IMR-90 (cell line): ENCODE measurements around the gene HMBS. TPM values are rescaled to one million over a fixed set of nuclear protein-coding genes. Genes with fewer than 3 reads are reported as not detected.

Experiments
- ATAC-seq: fragments of 200-7000 bp; cut with Tn5 transposase; 2 replicates; pipeline ENCODE4 v1.9.1; 2020; ENCODE audit warnings: low read depth, mild to moderate bottlenecking, moderate library complexity
- BruUV-seq: library from RNA; stranded (reverse); fragments of 400-500 nt; replicated peaks from 2 replicates; lab custom pipeline; 2021; lab: Mats Ljungman, UMichigan
- CTCF ChIA-PET: fragments of 300-600 bp; formaldehyde crosslinking; extraction: SDS; loops from one replicate; lab custom pipeline; 2021; ENCODE audit warnings: antibody characterized with exemption; lab: Yijun Ruan, JAX
- POLR2A ChIA-PET: fragments of 300-600 bp; sonication (Branson Sonifier 250); formaldehyde crosslinking; loops from one replicate; lab custom pipeline; 2022; ENCODE audit warnings: antibody characterized with exemption; ENCODE audit not compliant: unreplicated experiment; lab: Charles Lee
- DNase-seq: peaks from one replicate; pipeline ENCODE4 v3.0.0; 2013
- H2AFZ ChIP-seq: replicated peaks from 2 replicates; pipeline ENCODE3; 2013; ENCODE audit warnings: low read length, mild to moderate bottlenecking; ENCODE audit not compliant: poor library complexity
- H2AK5ac ChIP-seq: 2 replicates; pipeline ENCODE4 v1.6.1; 2013; ENCODE audit warnings: low read depth, low read length, inconsistent platforms
- H2AK9ac ChIP-seq: replicated peaks from 2 replicates; pipeline ENCODE3; 2013; ENCODE audit warnings: mild to moderate bottlenecking, low read depth, low read length, moderate library complexity; ENCODE audit not compliant: poor library complexity
- H2BK120ac ChIP-seq: 2 replicates; pipeline ENCODE4 v1.6.1; 2013; ENCODE audit warnings: low read depth, low read length, inconsistent platforms
- H2BK15ac ChIP-seq: 3 replicates; pipeline ENCODE4 v1.6.1; 2013; ENCODE audit warnings: low read depth, low read length, inconsistent platforms
- H2BK20ac ChIP-seq: 2 replicates; pipeline ENCODE4 v1.6.1; 2013; ENCODE audit warnings: low read depth, mild to moderate bottlenecking, inconsistent platforms, low read length, moderate library complexity
- H2BK5ac ChIP-seq: 2 replicates; pipeline ENCODE4 v1.6.1; 2013; ENCODE audit warnings: mild to moderate bottlenecking, low read depth, low read length, inconsistent platforms; ENCODE audit not compliant: poor library complexity, severe bottlenecking
- H3K14ac ChIP-seq: replicated peaks from 2 replicates; pipeline ENCODE4 v1.6.1; 2013; ENCODE audit warnings: low read depth, low read length, inconsistent platforms
- H3K18ac ChIP-seq: 2 replicates; pipeline ENCODE4 v1.6.1; 2013; ENCODE audit warnings: low read depth, low read length, control low read depth
- H3K23ac ChIP-seq: 2 replicates; pipeline ENCODE4 v1.6.1; 2013; ENCODE audit warnings: low read depth, low read length, inconsistent platforms
- H3K27ac ChIP-seq: 2 replicates; pipeline ENCODE4 v1.5.1; 2013; ENCODE audit warnings: mild to moderate bottlenecking, control low read depth, low read length; ENCODE audit not compliant: insufficient read depth
- H3K27me3 ChIP-seq: 2 replicates; pipeline ENCODE4 v1.6.1; 2013; ENCODE audit warnings: low read length; ENCODE audit not compliant: control insufficient read depth, insufficient read depth
- H3K36me3 ChIP-seq: 2 replicates; pipeline ENCODE4 v1.6.1; 2013; ENCODE audit warnings: low read length, mixed read lengths; ENCODE audit not compliant: control insufficient read depth, insufficient read depth
- H3K4ac ChIP-seq: 2 replicates; pipeline ENCODE4 v1.6.1; 2013; ENCODE audit warnings: low read depth, low read length, inconsistent platforms
- H3K4me1 ChIP-seq: 2 replicates; pipeline ENCODE4 v1.6.1; 2013; ENCODE audit warnings: low read length, mixed read lengths; ENCODE audit not compliant: control insufficient read depth, insufficient read depth
- H3K4me2 ChIP-seq: 2 replicates; pipeline ENCODE4 v1.6.1; 2013; ENCODE audit warnings: low read depth, mild to moderate bottlenecking, control low read depth, low read length, moderate library complexity
- H3K4me3 ChIP-seq: 2 replicates; pipeline ENCODE4 v1.5.1; 2013; ENCODE audit warnings: low read depth, mild to moderate bottlenecking, control low read depth, low read length, moderate library complexity; ENCODE audit not compliant: insufficient read depth
- H3K56ac ChIP-seq: 2 replicates; pipeline ENCODE4 v1.6.1; 2013; ENCODE audit warnings: low read length, inconsistent platforms; ENCODE audit not compliant: insufficient read depth; ENCODE audit errors: extremely low read depth
- H3K79me1 ChIP-seq, 2 experiments: 2 replicates each; pipeline ENCODE4 v1.6.1; 2013; ENCODE audit warnings: low read length in 2 of 2, inconsistent platforms in 1 of 2, low read depth in 1 of 2
- H3K9ac ChIP-seq: 2 replicates; pipeline ENCODE4 v1.6.1; 2013; ENCODE audit warnings: low read depth, low read length, control low read depth
- H3K9me1 ChIP-seq: 2 replicates; pipeline ENCODE4 v1.6.1; 2013; ENCODE audit warnings: low read length, inconsistent platforms; ENCODE audit not compliant: insufficient read depth
- H3K9me3 ChIP-seq: 2 replicates; pipeline ENCODE4 v1.6.1; 2013; ENCODE audit warnings: low read length; ENCODE audit not compliant: control insufficient read depth, insufficient read depth
- H4K20me1 ChIP-seq: 2 replicates; pipeline ENCODE4 v1.6.1; 2013; ENCODE audit warnings: low read length, inconsistent platforms; ENCODE audit not compliant: insufficient read depth
- H4K5ac ChIP-seq: 2 replicates; pipeline ENCODE4 v1.6.1; 2013; ENCODE audit warnings: mild to moderate bottlenecking, low read depth, low read length, control low read depth
- H4K8ac ChIP-seq, 2 experiments: 2 replicates each; pipeline ENCODE4 v1.6.1; 2013; ENCODE audit warnings: low read depth in 2 of 2, low read length in 2 of 2, control low read depth in 1 of 2, inconsistent platforms in 1 of 2
- H4K91ac ChIP-seq: 2 replicates; pipeline ENCODE4 v1.6.1; 2013; ENCODE audit warnings: low read depth, low read length, inconsistent platforms; ENCODE audit not compliant: insufficient read depth
- BHLHE40 ChIP-seq: fragments of 150-350 bp; IDR thresholded peaks from 2 replicates; pipeline ENCODE4 v1.6.1; 2016; ENCODE audit warnings: mild to moderate bottlenecking, low read depth, low read length
- CTCF ChIP-seq: conservative IDR thresholded peaks from 2 replicates; pipeline ENCODE4 v1.5.1; 2012; ENCODE audit warnings: mild to moderate bottlenecking, low read depth, low read length, improper control_type of control experiment
- MAZ ChIP-seq: IDR thresholded peaks from 2 replicates; pipeline ENCODE4 v1.6.1; 2012; ENCODE audit warnings: low read depth, mild to moderate bottlenecking, low read length, improper control_type of control experiment, moderate library complexity, borderline replicate concordance
- NFE2L2 ChIP-seq: fragments of 150-350 bp; IDR thresholded peaks from 2 replicates; pipeline ENCODE4 v1.6.1; 2016; ENCODE audit warnings: low read depth, mild to moderate bottlenecking, low read length
- SMC3 ChIP-seq: fragments of 150-350 bp; IDR thresholded peaks from 2 replicates; pipeline ENCODE4 v1.6.1; 2016; ENCODE audit warnings: low read depth, mild to moderate bottlenecking, antibody characterized with exemption, low read length, moderate library complexity
- WGBS, 2 experiments: methylation state at CpG; one replicate each; pipeline versions ENCODE4 v1.1.5 to v1.1.7; 2013; ENCODE audit warnings: missing lambda C conversion rate in 2 of 2; ENCODE audit not compliant: insufficient read length in 1 of 2; ENCODE audit errors: extremely low coverage in 2 of 2; 5-methylcytosine and 5-hydroxymethylcytosine counted together
- dilution Hi-C: fragments of 300-500 bp; cut with HindIII; formaldehyde crosslinking; loops from one replicate; pipeline ENCODE4 v1.14.3; 2018; ENCODE audit warnings: low sequenced_read_pairs; ENCODE audit not compliant: unreplicated experiment
- in situ Hi-C: fragments of 300-500 bp; cut with MboI; formaldehyde crosslinking; loops from 3 replicates; pipeline ENCODE4 v1.14.3; 2019; ENCODE audit warnings: low sequenced_read_pairs, inconsistent platforms, mixed read lengths
- intact Hi-C: fragments of 100-400 bp; cut with micrococcal nuclease; formaldehyde crosslinking; loops from 2 replicates; pipeline ENCODE4 v1.10.0; 2022
- polyA plus RNA-seq, 3 experiments: library from polyadenylated mRNA; depleted of rRNA; stranded (reverse); fragments of >200 nt; gene quantifications; 2 replicates each; pipeline ENCODE4 v1.2.3, GENCODE V29; 2012; ENCODE audit warnings: low replicate concordance in 1 of 3
- total RNA-seq: library from RNA; depleted of rRNA; stranded (reverse); fragments of >200 nt; gene quantifications from 2 replicates; pipeline ENCODE4 v1.2.3, GENCODE V29; 2012

HMBS gene
- total and polyA plus RNA-seq, 2 of the 4 experiments (the other 2 are of a cell fraction), result 17.9 to 59.5 TPM

- H3K4me2 ChIP-seq, result no peak overlapping the region
- no peak overlapping the region for H2AFZ ChIP-seq
- no peak overlapping the region for H3K27ac ChIP-seq
- H3K23ac ChIP-seq, result peak overlapping the region; percentile 72
- no peak for TF ChIP-seq SMC3
- TF ChIP-seq BHLHE40, result no peak
- TF ChIP-seq CTCF, result no peak
- TF ChIP-seq NFE2L2, result no peak
- no peak for TF ChIP-seq MAZ
- H3K9me1 ChIP-seq, result peaks cover 12% of the 10 kb centered on the region; the same call in 1 of the 2 replicates
- H3K79me1 ChIP-seq, result peaks cover 30 to 42% of the 10 kb centered on the region in 2 experiments; a peak in 3 of 4 replicates
- H3K56ac ChIP-seq, result no peak overlapping the region
- H3K9ac ChIP-seq, result no peak overlapping the region
- no peaks in the 10 kb centered on the region for H3K9me3 ChIP-seq
- in situ Hi-C loops (no loop called here), dilution Hi-C loops (no loop called here), intact Hi-C loops (no loop called here)
- no peak overlapping the region for H2AK5ac ChIP-seq
- CTCF ChIA-PET, result no interaction called here
- no peak overlapping the region for H2BK15ac ChIP-seq
- H3K36me3 ChIP-seq, result peaks cover 9% of the 10 kb centered on the region
- H2BK20ac ChIP-seq, result no peak overlapping the region
- no peak overlapping the region for H4K8ac ChIP-seq
- H3K14ac ChIP-seq, result no peak overlapping the region
- H4K5ac ChIP-seq, result no peak overlapping the region
- H3K4ac ChIP-seq, result no peak overlapping the region
- no peak for DNase-seq
- H2AK9ac ChIP-seq, result peak overlapping the region; percentile 73
- no peak for ATAC-seq
- H3K27me3 ChIP-seq, result no peaks in the 10 kb centered on the region
- H4K91ac ChIP-seq, result no peak overlapping the region
- no peak overlapping the region for H2BK5ac ChIP-seq
- POLR2A ChIA-PET, result no interaction called here
- no TSS peak for BruUV-seq
- H3K4me3 ChIP-seq, result no peak overlapping the region
- no peak overlapping the region for H3K18ac ChIP-seq
- WGBS, 2 experiments, result 100% methylated on average over 2 of the region's 6 CpGs; no CpG with 5 or more reads in 1 of the 2 experiments
- H4K20me1 ChIP-seq, result 0 out of 2 replicates have a peak, but pooled peaks cover 4% of the 10 kb centered on the region
- H3K4me1 ChIP-seq, result peaks cover 7% of the 10 kb centered on the region
- H2BK120ac ChIP-seq, result no peak overlapping the region
Observed at GRCh38 chr11:119087123-119087522, 2.4 kb downstream of the HMBS start.
